Fibroblast of skin of right biceps (primary cell): Measurements from ENCODE around the gene FHOD3.
A peak's percentile ranks its signal among the peaks of the same experiment; 100 is the strongest.
"Not testable (repeated sequence)": the region's sequence is repeated elsewhere in the genome, so short reads cannot be mapped to it uniquely, and the experiment has no call there.

Experiments
- DNase-seq: peaks from one replicate; pipeline ENCODE4 v3.0.0-alpha.2; 2013

FHOD3 gene

DNA sequence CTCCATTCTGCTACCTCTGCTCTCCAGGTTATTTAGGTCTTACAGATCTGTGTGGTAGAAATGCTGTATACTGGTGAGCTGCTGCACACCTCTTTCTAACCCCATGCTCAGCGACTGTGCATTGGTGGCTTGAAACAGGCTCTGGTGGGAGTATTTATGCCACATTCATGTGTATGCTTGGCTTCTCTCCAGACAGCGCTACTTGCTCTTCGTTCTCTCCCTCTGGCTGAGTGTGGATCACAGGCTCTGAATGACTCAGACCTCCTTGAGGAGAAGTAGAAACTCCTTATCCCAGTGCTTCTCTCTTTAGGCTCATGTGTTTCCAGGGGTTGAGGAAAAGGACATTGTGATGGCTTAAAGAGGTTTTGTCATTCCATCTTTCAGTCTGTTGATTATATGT, 54.9 kb downstream of the FHOD3 start:
- DNase-seq = peak; percentile 95

DNA sequence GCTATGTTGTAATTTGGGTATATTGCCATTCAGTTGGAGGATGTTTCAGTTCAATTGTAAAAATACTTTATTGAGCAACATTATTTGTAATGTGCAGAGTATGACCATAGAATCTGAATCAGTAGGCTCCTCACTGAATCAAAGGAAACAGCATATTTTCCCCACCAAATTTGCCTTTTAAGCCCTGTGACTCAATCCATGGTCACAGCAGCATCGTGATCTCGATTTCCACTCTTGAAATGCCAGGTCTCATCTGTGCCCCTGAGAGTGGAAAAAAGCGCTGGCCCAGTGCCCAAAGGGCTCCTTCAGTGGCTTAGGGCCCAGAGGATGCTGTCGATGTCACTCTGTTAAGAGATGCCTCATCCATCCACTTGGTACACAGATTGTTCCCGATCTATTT, 57.5 kb downstream of the FHOD3 start:
- peak; percentile 83 for DNase-seq

GRCh38 chr18:36355511-36355910, 58.0 kb downstream of the FHOD3 start:
- DNase-seq = peak; percentile 55

GRCh38 chr18:36356741-36357140, 59.2 kb downstream of the FHOD3 start:
- not testable (repeated sequence) for DNase-seq

DNA sequence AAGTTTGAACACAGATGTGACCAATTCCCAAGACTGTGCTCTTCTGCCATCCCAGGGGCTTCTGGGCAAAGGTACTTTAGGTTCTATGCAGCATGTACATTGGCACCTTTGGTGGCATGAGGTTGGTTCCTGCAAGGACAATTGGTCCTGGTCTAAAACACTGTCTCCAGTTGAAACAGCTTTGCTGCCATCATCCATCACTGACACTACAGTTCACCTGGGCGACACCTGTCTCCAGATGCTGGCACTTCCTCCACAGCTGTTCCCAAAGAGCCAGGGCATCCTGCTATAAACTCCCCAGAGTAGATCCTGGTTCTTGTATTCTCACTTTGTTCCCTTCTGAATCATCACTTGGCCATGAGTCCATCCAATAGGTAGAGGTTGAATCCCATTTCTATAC, 60.6 kb downstream of the FHOD3 start:
- no peak for DNase-seq

DNA sequence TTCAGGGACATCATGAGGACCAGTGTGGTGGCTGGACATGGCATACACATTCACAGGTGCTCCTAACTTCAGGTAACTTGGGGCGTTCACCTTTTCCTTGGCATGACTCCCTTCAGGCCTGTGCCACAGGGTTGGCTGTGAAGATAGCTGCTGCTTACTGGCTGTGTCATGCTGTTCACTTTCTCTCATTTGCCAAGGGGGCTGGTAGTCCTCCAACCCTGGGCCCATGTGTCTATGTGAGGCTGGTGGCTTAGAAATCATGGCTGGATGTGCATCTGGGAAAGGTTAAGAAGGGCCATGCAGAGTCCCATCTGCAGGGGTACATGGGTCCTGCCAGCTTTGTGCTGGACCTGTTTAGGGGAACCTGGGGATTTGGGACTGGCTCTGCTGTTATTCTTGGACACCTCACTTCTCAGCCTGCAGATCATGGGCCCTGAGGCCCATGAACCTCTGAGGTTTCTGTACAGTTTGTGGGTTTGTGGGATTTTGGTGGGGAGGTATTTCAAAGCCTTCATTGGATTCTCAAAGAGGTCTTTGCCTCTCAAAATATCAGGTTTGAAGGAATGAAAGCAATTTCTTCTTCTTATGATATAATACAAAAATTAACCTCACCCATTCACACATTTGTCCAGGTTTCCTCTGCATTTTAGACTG, 62.9 kb downstream of the FHOD3 start:
- no peak for DNase-seq

- DNase-seq = no peak
Measured at GRCh38 chr18:36364911-36365624, 67.6 kb downstream of the FHOD3 start.

- no peak for DNase-seq
Measured at GRCh38 chr18:36365836-36366775, 68.6 kb downstream of the FHOD3 start.

DNA sequence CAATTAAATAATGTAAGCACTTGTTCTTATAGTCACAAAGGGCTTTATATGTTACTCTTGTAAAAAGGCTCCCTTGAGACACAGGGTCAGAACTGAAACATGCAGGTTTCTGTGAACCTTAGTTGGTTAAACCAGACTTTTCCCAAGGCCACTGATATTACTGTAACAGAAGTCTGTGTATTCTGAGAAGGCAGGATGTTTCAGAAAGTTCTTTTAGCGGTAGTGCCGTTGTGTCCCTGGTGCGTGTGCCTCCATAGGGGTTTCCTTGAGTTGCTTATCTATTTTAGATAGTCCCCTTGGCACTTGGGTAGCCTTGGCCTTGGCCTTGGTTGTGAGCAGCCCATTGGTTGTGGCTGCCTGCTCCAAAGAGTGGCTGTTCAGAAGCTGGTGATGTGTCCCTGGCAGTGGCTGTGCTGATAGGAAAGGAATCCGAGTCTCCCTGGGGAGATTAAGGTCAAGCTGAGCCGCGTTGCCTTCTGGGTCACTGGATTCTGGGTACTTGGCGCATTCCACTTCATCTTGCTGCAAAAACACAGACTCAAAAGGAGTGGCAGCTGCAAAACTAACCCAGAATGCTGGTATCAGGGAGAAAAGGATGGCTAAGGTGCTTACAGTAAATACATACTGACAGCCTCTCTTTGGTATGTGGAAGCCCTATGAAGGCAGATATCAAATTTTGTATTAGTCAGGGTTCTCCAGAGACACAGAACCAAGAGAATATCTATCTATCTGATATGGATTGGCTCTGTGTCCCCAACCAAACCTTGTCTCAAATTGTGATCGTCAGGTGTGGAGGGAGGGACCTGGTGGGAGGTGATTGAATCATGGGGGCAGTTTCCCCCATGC, 69.7 kb downstream of the FHOD3 start:
- no peak for DNase-seq

- DNase-seq = no peak
Measured at GRCh38 chr18:36368889-36369288, 71.4 kb downstream of the FHOD3 start.

DNA sequence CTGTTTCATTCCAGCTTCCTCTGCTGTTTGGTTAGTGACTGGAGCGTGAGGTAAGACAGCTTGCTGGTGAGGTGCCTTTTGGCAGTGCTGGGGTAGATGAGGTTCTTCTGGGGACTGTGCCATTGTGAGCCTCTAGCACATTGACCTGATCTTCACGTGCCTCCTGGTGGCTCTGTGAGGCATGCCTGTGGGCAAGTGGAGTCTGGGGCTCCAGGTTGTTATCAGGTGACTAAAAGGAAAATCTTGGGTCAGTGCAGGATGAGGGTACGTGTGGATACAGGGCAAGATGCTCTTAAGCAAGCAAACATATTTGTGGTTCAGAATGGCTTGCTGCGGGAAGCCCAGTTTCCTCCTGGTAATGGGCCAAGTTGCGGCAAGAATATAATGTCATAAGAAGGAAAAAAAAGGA, 75.4 kb downstream of the FHOD3 start:
- DNase-seq = peak; percentile 90

- no peak for DNase-seq
Measured at GRCh38 chr18:36374262-36374661, 76.7 kb downstream of the FHOD3 start.

- no peak for DNase-seq
Measured at GRCh38 chr18:36375118-36375517, 77.6 kb downstream of the FHOD3 start.

DNA sequence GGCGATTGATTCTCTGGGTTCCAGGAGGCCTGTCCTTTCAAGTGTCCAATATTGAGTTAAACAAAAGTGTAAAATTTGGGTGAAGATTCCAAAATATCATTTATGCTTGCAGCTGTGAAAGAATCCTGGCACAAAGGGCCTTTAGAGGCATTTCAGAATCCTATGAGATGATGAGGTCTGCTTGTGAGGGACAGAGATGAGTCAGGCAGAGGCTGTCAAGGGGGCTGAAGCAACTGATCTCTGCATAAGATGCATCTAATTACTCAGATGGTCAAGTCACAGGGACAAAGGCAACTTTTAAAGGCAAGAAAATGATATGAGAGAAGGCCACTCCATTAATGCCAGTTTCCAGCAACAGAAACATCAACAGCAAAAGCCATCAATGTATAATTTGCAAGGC, 78.8 kb downstream of the FHOD3 start:
- DNase-seq = peak; percentile 54

DNA sequence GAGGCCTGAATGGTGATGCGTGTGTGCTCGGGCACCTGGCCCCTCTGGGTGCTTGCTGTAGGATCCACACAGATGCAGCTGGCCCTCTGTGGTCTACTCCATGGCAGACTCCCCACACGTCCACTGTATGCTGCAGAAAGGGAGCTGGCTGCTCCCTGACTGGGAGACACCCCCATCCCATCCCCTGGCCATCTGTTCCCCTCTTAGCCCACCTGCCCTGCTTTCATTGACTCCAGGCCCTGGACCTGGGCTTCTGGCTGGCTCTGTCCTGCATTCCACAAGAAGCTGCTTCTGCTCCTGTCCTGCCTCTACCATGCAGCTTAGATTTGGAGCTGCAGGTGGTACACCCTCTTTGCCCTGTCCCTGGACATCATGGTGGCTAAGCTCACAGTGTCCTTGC, 80.1 kb downstream of the FHOD3 start:
- no peak for DNase-seq

GRCh38 chr18:36378205-36378604, 80.7 kb downstream of the FHOD3 start:
- DNase-seq = no peak

DNA sequence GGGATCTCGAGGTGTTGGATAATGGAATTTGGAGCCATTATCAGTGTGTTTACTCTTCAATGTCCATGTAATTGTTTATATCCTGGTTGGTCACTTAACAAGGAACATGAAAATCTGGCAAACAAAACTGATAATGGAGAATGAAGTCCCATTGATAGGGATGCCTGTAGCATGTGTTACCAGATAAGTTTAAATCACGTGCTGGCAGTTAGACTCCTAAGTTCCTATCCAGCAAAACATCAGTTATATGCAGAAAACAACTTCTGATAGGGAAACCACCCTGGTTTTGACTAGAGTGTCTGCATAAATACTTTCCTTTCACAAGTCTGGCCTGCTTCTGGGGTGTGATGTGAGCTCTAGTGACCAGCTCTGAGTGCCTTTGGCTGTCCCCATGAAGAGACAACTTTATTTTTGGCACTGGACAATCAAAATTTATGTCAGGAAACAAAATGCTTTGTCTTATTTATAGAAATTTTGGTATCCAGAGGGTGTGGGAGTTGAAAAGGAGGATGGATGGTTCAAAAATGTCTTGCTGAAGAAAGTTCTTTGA, 82.0 kb downstream of the FHOD3 start:
- no peak for DNase-seq

GRCh38 chr18:36380173-36380827, 82.8 kb downstream of the FHOD3 start:
- DNase-seq = no peak

DNA sequence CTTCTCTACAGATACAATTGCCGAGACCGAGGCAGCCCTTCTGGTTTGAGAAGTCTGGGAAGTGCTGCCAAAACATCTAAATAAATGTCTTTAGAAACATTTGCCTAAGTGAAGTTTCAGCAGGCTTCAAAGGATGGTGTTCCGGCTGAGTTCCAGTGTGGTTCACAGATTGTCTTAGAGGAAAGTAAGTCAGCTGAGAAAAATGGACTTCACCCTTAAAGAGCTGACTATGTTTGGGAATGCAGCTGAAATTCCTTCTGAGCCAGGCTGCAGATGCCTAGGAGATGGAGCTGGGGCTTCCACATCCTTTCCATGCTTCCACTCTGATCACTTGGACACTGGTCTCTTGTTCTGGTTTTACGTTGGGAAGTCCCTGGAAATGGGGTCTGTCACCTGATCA, 83.6 kb downstream of the FHOD3 start:
- no peak for DNase-seq

- DNase-seq = no peak
Measured at GRCh38 chr18:36382854-36383253, 85.3 kb downstream of the FHOD3 start.

- no peak for DNase-seq
Measured at GRCh38 chr18:36386150-36386920, 88.8 kb downstream of the FHOD3 start.
